ENCODE results near the gene TPST2.
A peak's percentile ranks its signal among the peaks of the same experiment; 100 is the strongest.

Gene TPST2

GRCh38 chr22:26516503-26516902, 73.4 kb downstream of the TPST2 start:
- TF ChIP-seq CTCF (IDR thresholded peaks at IDR 0.05; ENCODE audit: unreplicated experiment in 3 of 3): no peak
- Mint-ChIP-seq H3K27ac (no peak overlapping the region), H3K9me3 (no peaks in the 10 kb centered on the region), H3K27me3 (ENCODE audit: low read depth) (no peaks in the 10 kb centered on the region), H3K4me3 (peak overlapping the region in 1 of 3 experiments; percentile 26), H3K36me3 (ENCODE audit: low read depth) (no peaks in the 10 kb centered on the region), H3K4me1 (peaks cover 24% of the 10 kb centered on the region)

GRCh38 chr22:26515931-26516330, 74.0 kb downstream of the TPST2 start:
- H3K27me3 Mint-ChIP-seq (ENCODE audit: low read depth): no peaks in the 10 kb centered on the region
- TF ChIP-seq CTCF (IDR thresholded peaks at IDR 0.05; ENCODE audit: unreplicated experiment in 3 of 3): no peak
- no peaks in the 10 kb centered on the region for H3K9me3 Mint-ChIP-seq
- H3K36me3 Mint-ChIP-seq (ENCODE audit: low read depth): no peaks in the 10 kb centered on the region
- peaks cover 30% of the 10 kb centered on the region for H3K4me1 Mint-ChIP-seq
- no peak overlapping the region for H3K27ac Mint-ChIP-seq
- peak overlapping the region in 2 of 3 experiments; percentile 8 to 55 for H3K4me3 Mint-ChIP-seq

GRCh38 chr22:26514419-26515161, 75.3 kb downstream of the TPST2 start:
- Mint-ChIP-seq H3K36me3 (ENCODE audit: low read depth) (peaks cover 5% of the 10 kb centered on the region), H3K27ac (no peak overlapping the region), H3K9me3 (no peaks in the 10 kb centered on the region), H3K4me1 (peaks cover 33% of the 10 kb centered on the region), H3K27me3 (ENCODE audit: low read depth) (no peaks in the 10 kb centered on the region), H3K4me3 (peak overlapping the region; percentile 52 to 100 (median 82))
- TF ChIP-seq CTCF (IDR thresholded peaks at IDR 0.05; ENCODE audit: unreplicated experiment in 3 of 3): no peak

- Mint-ChIP-seq H3K9me3 (no peaks in the 10 kb centered on the region), H3K4me3 (peak overlapping the region; percentile 99 to 100 (median 100)), H3K36me3 (ENCODE audit: low read depth) (peaks cover 11% of the 10 kb centered on the region), H3K27me3 (ENCODE audit: low read depth) (no peaks in the 10 kb centered on the region), H3K27ac (peak overlapping the region; percentile 92 to 99 (median 94)), H3K4me1 (peaks cover 33% of the 10 kb centered on the region)
- TF ChIP-seq CTCF (IDR thresholded peaks at IDR 0.05; ENCODE audit: unreplicated experiment in 3 of 3): no peak
Measured at GRCh38 chr22:26513838-26514237, 76.1 kb downstream of the TPST2 start.

- H3K4me3 Mint-ChIP-seq: peak within 1 kb of the TSS; percentile 99 to 100 (median 100)
- H3K27ac Mint-ChIP-seq: peak within 1 kb of the TSS; percentile 92 to 99 (median 94)
- H3K4me1 Mint-ChIP-seq: peaks cover 33% of the 10 kb centered on the region
- no peaks in the 10 kb centered on the region for H3K27me3 Mint-ChIP-seq (ENCODE audit: low read depth)
- no peaks in the 10 kb centered on the region for H3K9me3 Mint-ChIP-seq
- peaks cover 11% of the 10 kb centered on the region for H3K36me3 Mint-ChIP-seq (ENCODE audit: low read depth)
- TF ChIP-seq CTCF (IDR thresholded peaks at IDR 0.05; ENCODE audit: unreplicated experiment in 3 of 3): no peak
Measured at GRCh38 chr22:26512149-26512793, 77.7 kb downstream of the TPST2 start, which contains the start of gene TFIP11. TFIP11 (minus strand) TSS chr22:26512473; CDS start chr22:26510272, 2,201 bp downstream.

All from nephron (organoid).